NOMO-1 treated with DMSO at 0.1 percent for 48 hours (cell line): ENCODE results near the gene RCBTB1.
A peak's percentile ranks its signal among the peaks of the same experiment; 100 is the strongest.

Source experiments
- DNase-seq: peaks from one replicate; lab custom pipeline; 2025; ENCODE audit not compliant: unreplicated experiment; lab: John Stamatoyannopoulos, UW

The RCBTB1 gene

GRCh38 chr13:49561062-49561410 lies 24.3 kb downstream of the RCBTB1 start:
- no peak for DNase-seq

GRCh38 chr13:49560270-49561061 lies 24.9 kb downstream of the RCBTB1 start:
- DNase-seq, result no peak

- DNase-seq, result no peak
Observed at GRCh38 chr13:49559006-49559405, 26.4 kb downstream of the RCBTB1 start.

- no peak for DNase-seq
Observed at GRCh38 chr13:49554387-49554786, 31.0 kb downstream of the RCBTB1 start.

- no peak for DNase-seq
Observed at GRCh38 chr13:49553888-49554287, 31.5 kb downstream of the RCBTB1 start.

- peak; percentile 58 for DNase-seq
Observed at GRCh38 chr13:49550942-49551644, 34.3 kb downstream of the RCBTB1 start.

GRCh38 chr13:49549289-49549688 lies 36.1 kb downstream of the RCBTB1 start:
- no peak for DNase-seq

- no peak for DNase-seq
Observed at GRCh38 chr13:49546561-49546960, 38.8 kb downstream of the RCBTB1 start.

GRCh38 chr13:49545661-49546060 lies 39.7 kb downstream of the RCBTB1 start:
- no peak for DNase-seq

GRCh38 chr13:49543656-49544055 lies 41.7 kb downstream of the RCBTB1 start:
- no peak for DNase-seq

GRCh38 chr13:49540552-49540951 lies 44.8 kb downstream of the RCBTB1 start:
- peak; percentile 5 for DNase-seq

- no peak for DNase-seq
Observed at GRCh38 chr13:49539746-49540145, 45.6 kb downstream of the RCBTB1 start.

GRCh38 chr13:49539313-49539712 lies 46.0 kb downstream of the RCBTB1 start:
- DNase-seq, result no peak

- DNase-seq, result no peak
Observed at GRCh38 chr13:49538404-49538803, 47.0 kb downstream of the RCBTB1 start.

GRCh38 chr13:49536144-49536873 lies 49.0 kb downstream of the RCBTB1 start:
- DNase-seq, result peak; percentile 5

GRCh38 chr13:49533591-49534269 lies 51.6 kb downstream of the RCBTB1 start:
- peak; percentile 75 for DNase-seq

GRCh38 chr13:49533011-49533410 lies 52.3 kb downstream of the RCBTB1 start:
- peak; percentile 5 for DNase-seq

GRCh38 chr13:49532593-49532992 lies 52.8 kb downstream of the RCBTB1 start:
- no peak for DNase-seq

- DNase-seq, result peak; percentile 94
Observed at GRCh38 chr13:49530457-49530856, 54.9 kb downstream of the RCBTB1 start.

- DNase-seq, result peak; percentile 26
Observed at GRCh38 chr13:49528161-49528560, 57.2 kb downstream of the RCBTB1 start.

GRCh38 chr13:49527123-49527522 lies 58.2 kb downstream of the RCBTB1 start:
- DNase-seq, result peak; percentile 10
